H7 (cell line): Measurements from ENCODE around the gene NXPH1. TPM values are rescaled to one million over a fixed set of nuclear protein-coding genes. Genes with fewer than 3 reads are reported as not detected.

Experiments
- DNase-seq: peaks from one replicate; pipeline ENCODE4 v3.0.0; 2012
- H3K27me3 ChIP-seq: 2 replicates; pipeline ENCODE4 v1.6.0; 2011; ENCODE audit warnings: mild to moderate bottlenecking, low read length; ENCODE audit not compliant: control insufficient read depth, insufficient read depth
- H3K36me3 ChIP-seq: replicated peaks from 2 replicates; pipeline ENCODE4 v1.5.1; 2011; ENCODE audit warnings: low read length; ENCODE audit not compliant: control insufficient read depth, insufficient read depth
- H3K4me3 ChIP-seq: 2 replicates; pipeline ENCODE4 v1.5.1; 2011; ENCODE audit warnings: low read depth, mild to moderate bottlenecking, control low read depth, low read length, moderate library complexity; ENCODE audit not compliant: insufficient read depth
- total RNA-seq: library from RNA; depleted of rRNA; stranded (reverse); fragments of >200 nt; shearing (Covaris generic); gene quantifications from 2 replicates; pipeline ENCODE4 v1.2.3, GENCODE V29; 2014

Gene NXPH1
- total RNA-seq, 1 experiment from 2014 or later: 0.10 TPM

- H3K36me3 ChIP-seq: no peaks in the 10 kb centered on the region
- H3K27me3 ChIP-seq: no peaks in the 10 kb centered on the region
- H3K4me3 ChIP-seq: no peak overlapping the region
- no peak for DNase-seq
These were observed 186.8 kb downstream of the NXPH1 start for GRCh38 chr7:8620169-8620568.

GRCh38 chr7:8625612-8626011, 192.2 kb downstream of the NXPH1 start:
- Histone ChIP-seq H3K27me3 (no peaks in the 10 kb centered on the region), H3K4me3 (no peak overlapping the region)

GRCh38 chr7:8627325-8627724, 193.9 kb downstream of the NXPH1 start:
- no peak for DNase-seq
- no peak overlapping the region for H3K4me3 ChIP-seq
- H3K27me3 ChIP-seq: no peaks in the 10 kb centered on the region
- H3K36me3 ChIP-seq: no peaks in the 10 kb centered on the region

More at GRCh38 chr7:8625612-8626011, 192.2 kb downstream of the NXPH1 start:
- no peak for DNase-seq
- no peaks in the 10 kb centered on the region for H3K36me3 ChIP-seq

DNA sequence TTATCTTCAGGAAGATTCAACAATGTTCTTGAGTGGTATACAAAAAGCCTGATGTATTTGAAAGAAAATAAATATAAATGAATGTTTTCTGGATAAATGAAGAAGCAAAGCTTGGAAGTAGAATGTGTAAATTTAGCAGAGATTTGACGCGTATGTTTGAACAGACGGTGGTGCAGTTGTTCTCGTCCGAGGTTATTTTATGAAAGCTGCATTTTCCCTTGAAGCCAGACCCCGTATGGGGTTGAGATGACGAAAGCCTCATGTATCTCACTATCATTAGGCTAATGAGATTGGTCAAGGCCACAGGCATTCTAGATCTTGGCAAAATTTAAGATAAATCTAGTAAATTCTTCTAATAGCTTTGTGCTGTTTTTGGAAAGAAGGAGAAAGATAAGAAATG, 195.2 kb downstream of the NXPH1 start:
- no peaks in the 10 kb centered on the region for H3K27me3 ChIP-seq
- DNase-seq: no peak
- no peaks in the 10 kb centered on the region for H3K36me3 ChIP-seq
- H3K4me3 ChIP-seq: no peak overlapping the region

GRCh38 chr7:8629504-8629903, 196.1 kb downstream of the NXPH1 start:
- Histone ChIP-seq H3K36me3 (no peaks in the 10 kb centered on the region), H3K4me3 (no peak overlapping the region), H3K27me3 (no peaks in the 10 kb centered on the region)
- no peak for DNase-seq

- no peak overlapping the region for H3K4me3 ChIP-seq
- no peak for DNase-seq
- H3K27me3 ChIP-seq: no peaks in the 10 kb centered on the region
- no peaks in the 10 kb centered on the region for H3K36me3 ChIP-seq
These were observed 203.9 kb downstream of the NXPH1 start for GRCh38 chr7:8637322-8637721.

DNA sequence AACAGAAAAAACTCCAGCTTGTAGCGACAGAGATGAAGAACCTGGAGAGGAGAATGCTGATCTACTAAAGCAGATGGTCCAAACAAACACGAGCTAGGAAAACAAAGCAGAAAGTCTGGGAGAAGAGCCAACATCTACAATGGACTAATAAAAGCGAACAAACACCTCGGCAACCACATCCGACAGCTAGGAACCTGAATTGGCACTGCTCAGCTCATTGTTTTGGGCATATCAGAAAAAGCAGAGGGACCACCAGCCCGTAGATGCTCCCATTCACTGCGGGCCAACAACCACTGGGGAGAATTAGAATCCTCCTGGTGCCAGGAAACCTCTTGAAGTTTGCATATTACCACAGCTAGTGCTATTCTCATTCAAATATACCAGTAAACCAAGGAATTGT, 204.7 kb downstream of the NXPH1 start:
- Histone ChIP-seq H3K4me3 (no peak overlapping the region), H3K36me3 (no peaks in the 10 kb centered on the region), H3K27me3 (no peaks in the 10 kb centered on the region)
- peak; percentile 3 for DNase-seq

GRCh38 chr7:8639668-8640067, 206.3 kb downstream of the NXPH1 start:
- Histone ChIP-seq H3K36me3 (no peaks in the 10 kb centered on the region), H3K4me3 (no peak overlapping the region), H3K27me3 (no peaks in the 10 kb centered on the region)
- no peak for DNase-seq

- Histone ChIP-seq H3K36me3 (no peaks in the 10 kb centered on the region), H3K4me3 (no peak overlapping the region), H3K27me3 (no peaks in the 10 kb centered on the region)
- DNase-seq: no peak
These were observed 207.3 kb downstream of the NXPH1 start for GRCh38 chr7:8640671-8641070.

GRCh38 chr7:8668627-8669500, 235.5 kb downstream of the NXPH1 start:
- no peaks in the 10 kb centered on the region for H3K27me3 ChIP-seq
- no peak overlapping the region for H3K4me3 ChIP-seq
- no peaks in the 10 kb centered on the region for H3K36me3 ChIP-seq
- no peak for DNase-seq

- Histone ChIP-seq H3K36me3 (no peaks in the 10 kb centered on the region), H3K4me3 (no peak overlapping the region), H3K27me3 (no peaks in the 10 kb centered on the region)
- no peak for DNase-seq
These were observed 236.1 kb downstream of the NXPH1 start for GRCh38 chr7:8669501-8669851.

DNA sequence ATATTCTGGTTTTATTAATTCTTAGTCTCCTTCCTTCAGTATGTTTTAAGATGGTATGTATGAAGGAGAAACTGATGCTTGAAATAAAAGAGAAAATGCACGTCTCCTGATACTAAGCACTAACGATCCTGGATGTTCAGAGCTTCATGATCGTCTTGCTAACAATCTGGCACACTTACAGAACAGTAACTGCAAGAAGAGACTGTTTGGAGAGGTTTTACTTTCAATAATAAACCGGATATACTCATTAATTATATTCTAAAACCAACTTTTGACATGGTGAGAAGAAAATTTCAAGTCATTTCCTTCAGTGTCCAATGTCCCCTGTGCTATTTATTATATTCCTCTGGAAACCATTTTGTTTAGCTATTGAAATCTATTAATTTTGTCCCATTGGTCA, 251.0 kb downstream of the NXPH1 start:
- no peaks in the 10 kb centered on the region for H3K36me3 ChIP-seq
- DNase-seq: no peak
- H3K27me3 ChIP-seq: no peaks in the 10 kb centered on the region
- no peak overlapping the region for H3K4me3 ChIP-seq

GRCh38 chr7:8699875-8700624, 266.6 kb downstream of the NXPH1 start:
- no peak overlapping the region for H3K4me3 ChIP-seq
- H3K36me3 ChIP-seq: no peaks in the 10 kb centered on the region
- DNase-seq: no peak
- no peaks in the 10 kb centered on the region for H3K27me3 ChIP-seq

DNA sequence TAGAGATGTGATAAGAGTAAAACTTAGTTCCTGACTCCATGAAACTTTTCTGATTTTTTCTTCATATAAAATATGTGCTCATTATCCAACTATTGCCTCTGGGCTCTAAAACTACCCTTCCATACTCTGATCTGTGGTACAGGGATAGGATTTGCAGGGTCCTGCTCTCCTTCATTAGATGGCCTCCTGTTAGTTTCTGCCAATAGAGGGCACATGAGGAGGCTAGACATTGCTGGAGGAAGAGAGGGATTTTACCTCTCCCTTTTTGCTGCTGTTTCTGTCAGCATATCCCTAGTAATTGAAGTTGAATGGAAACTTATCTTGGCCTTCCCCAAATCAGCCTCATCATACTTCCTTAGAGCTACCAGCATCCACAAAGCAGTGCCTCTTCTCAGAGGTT, 269.4 kb downstream of the NXPH1 start:
- Histone ChIP-seq H3K36me3 (no peaks in the 10 kb centered on the region), H3K4me3 (no peak overlapping the region), H3K27me3 (no peaks in the 10 kb centered on the region)
- peak; percentile 30 for DNase-seq

DNA sequence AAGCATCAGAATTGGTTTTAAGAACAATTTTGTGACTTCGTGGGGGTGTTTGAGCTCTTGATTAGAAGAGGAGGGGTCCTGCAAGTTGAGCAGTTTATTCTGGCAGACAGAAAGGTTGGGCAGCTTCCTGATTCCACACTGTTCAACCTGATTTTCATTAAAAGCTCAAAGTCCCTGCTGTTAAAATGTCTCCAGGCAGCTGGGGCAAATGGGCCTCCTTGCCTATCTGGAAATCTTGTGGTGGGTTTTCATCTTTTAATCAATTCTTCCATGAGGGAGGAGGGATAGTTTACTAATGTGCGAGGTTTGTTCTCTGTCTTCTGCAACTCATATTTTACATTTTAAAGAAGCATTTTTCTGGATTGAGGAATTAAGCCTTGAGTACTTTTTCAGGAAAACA, 276.7 kb downstream of the NXPH1 start:
- H3K4me3 ChIP-seq: no peak overlapping the region
- no peaks in the 10 kb centered on the region for H3K27me3 ChIP-seq
- DNase-seq: no peak
- H3K36me3 ChIP-seq: no peaks in the 10 kb centered on the region
